Right hindlimb (tissue), 1 donor: ENCODE data around the gene ELMO3.

ENCODE experiments used
- DNase-seq: peaks from one replicate; pipeline ENCODE4 v3.0.0-alpha.2; 2018

ELMO3 gene

DNA sequence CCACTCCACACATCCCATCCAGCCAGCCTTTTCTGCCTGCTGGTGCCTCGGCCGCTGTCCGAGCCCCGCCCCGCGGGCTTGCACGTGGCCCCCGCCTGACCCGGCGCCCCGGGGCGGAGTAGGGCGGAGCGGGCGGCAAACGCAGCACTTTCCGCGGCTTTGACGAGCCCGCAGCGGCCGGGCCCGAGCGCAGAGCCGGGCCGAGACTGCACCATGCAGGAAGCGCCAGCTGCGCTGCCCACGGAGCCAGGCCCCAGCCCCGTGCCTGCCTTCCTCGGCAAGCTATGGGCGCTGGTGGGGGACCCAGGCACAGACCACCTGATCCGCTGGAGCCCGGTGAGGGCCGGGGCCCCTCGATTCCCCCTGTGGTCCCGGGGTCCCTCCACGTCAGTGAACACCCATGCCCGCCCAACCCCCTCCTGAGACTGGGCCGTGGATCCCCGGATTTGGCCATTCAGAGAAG lies 34.3 kb upstream of the ELMO3 start, which contains the start of gene HSF4:
Gene HSF4 (plus strand): TSS at position 147 of the 463 bp plus-strand sequence. CDS start 67 bp downstream, at position 214.
- no peak for DNase-seq

GRCh38 chr16:67165121-67166078 lies 33.5 kb upstream of the ELMO3 start:
- DNase-seq = no peak

GRCh38 chr16:67166110-67166547 lies 32.8 kb upstream of the ELMO3 start:
- no peak for DNase-seq

- no peak for DNase-seq
Observed at GRCh38 chr16:67166598-67167168, 32.2 kb upstream of the ELMO3 start.

- DNase-seq = no peak
Observed at GRCh38 chr16:67167588-67167987, 31.3 kb upstream of the ELMO3 start.

DNA sequence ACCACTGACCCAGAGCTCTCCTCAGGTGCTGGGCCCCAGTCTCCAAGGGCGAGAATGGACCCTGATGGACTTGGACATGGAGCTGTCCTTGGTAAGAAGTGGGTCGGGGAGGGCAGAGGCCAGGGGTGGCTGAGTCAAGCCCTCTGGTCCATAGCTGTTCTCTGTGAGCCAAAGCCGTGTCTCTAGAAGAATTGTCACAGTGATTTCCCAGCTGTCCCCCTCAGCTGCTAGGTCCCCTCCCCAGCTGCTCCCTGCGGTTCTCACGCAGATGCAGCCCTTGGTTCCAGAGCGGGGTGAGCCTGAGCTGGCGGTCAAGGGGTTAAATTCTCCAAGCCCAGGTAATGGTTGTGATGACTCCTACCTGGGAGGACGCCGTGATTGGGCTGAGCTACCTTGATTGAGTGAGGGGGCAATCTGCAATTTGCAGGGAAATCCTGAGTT lies 29.9 kb upstream of the ELMO3 start:
- no peak for DNase-seq

DNA sequence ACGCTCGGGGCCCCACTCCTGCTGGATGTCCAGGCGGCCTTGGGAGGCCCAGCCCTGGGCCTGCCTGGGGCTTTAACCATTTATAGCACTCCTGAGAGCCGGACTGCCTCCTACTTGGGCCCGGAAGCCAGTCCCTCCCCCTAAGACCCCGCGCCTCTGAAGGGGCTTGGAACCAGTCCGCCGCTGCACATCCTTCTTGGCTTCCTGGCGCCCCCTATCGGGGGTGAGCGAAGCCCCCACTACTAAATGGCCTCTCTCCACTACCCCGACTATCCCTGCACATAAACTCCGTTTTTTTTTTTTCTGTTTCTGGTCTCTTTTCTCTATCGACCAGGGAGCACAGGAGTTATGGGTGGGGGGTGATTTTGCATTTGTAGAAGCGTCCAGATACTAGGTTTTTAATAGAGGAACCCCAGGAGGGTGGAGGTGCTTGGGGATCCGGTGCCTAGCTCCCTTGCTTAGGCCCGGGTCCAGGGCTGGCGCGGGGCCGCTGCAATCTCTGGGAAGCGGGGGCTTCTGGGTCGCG lies 29.2 kb upstream of the ELMO3 start:
- no peak for DNase-seq

DNA sequence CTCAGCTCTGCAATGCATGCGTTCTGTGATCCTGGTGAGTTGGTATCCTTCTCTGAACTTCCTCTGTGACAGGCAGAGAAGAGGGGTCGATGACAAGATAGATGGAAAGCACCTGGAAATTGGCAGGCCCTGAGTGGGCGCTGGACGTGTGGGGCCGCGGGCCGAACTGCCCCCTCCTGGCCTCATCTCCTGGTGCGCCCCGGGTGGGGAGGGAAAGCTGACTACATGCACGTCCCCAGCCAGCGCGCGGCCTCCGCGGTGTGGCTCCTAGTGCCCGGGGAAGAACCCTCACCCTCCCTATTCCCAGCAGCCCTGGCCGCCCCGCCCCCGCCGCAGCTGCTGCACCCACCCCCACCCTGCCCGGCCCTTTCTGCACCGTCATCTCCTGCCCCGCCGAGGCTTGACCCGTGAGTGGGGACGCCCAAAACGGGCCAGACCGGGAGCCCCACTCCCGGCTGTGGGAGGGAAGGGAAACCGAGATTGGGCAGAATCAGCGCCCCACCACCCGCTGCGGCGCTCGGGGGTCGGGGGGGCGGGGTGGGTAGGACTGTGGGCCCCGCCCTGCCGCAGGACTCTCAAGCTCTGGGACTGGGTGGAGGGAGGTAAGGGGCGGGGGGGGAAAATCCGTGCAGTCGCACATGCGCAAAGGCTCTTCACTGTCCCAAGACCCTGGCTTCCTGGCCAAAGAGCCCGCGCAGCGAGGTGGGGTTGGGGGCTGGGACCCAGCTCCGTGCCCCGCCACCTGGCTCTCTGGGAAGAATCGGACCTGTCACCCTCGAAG lies 28.6 kb upstream of the ELMO3 start, which contains the start of gene NOL3:
Gene NOL3 (plus strand): TSS at position 371 of the 781 bp plus-strand sequence.
- DNase-seq = peak; percentile 79

- DNase-seq = no peak
Observed at GRCh38 chr16:67170949-67171649, 27.8 kb upstream of the ELMO3 start.

- no peak for DNase-seq
Observed at GRCh38 chr16:67173323-67173722, 25.6 kb upstream of the ELMO3 start.

- peak; percentile 81 for DNase-seq
Observed at GRCh38 chr16:67173808-67174705, 24.9 kb upstream of the ELMO3 start.

DNA sequence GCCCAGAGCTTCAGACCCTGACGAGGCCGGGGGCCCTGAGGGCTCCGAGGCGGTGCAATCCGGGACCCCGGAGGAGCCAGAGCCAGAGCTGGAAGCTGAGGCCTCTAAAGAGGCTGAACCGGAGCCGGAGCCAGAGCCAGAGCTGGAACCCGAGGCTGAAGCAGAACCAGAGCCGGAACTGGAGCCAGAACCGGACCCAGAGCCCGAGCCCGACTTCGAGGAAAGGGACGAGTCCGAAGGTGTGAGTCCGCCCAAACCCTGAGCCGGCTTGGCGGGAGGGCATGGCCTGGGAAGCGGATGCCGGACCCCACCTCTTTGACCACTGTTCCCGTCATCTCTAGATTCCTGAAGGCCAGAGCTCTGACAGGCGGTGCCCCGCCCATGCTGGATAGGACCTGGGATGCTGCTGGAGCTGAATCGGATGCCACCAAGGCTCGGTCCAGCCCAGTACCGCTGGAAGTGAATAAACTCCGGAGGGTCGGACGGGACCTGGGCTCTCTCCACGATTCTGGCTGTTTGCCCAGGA lies 24.2 kb upstream of the ELMO3 start:
- DNase-seq = no peak

GRCh38 chr16:67176662-67177061 lies 22.3 kb upstream of the ELMO3 start:
- DNase-seq = no peak

DNA sequence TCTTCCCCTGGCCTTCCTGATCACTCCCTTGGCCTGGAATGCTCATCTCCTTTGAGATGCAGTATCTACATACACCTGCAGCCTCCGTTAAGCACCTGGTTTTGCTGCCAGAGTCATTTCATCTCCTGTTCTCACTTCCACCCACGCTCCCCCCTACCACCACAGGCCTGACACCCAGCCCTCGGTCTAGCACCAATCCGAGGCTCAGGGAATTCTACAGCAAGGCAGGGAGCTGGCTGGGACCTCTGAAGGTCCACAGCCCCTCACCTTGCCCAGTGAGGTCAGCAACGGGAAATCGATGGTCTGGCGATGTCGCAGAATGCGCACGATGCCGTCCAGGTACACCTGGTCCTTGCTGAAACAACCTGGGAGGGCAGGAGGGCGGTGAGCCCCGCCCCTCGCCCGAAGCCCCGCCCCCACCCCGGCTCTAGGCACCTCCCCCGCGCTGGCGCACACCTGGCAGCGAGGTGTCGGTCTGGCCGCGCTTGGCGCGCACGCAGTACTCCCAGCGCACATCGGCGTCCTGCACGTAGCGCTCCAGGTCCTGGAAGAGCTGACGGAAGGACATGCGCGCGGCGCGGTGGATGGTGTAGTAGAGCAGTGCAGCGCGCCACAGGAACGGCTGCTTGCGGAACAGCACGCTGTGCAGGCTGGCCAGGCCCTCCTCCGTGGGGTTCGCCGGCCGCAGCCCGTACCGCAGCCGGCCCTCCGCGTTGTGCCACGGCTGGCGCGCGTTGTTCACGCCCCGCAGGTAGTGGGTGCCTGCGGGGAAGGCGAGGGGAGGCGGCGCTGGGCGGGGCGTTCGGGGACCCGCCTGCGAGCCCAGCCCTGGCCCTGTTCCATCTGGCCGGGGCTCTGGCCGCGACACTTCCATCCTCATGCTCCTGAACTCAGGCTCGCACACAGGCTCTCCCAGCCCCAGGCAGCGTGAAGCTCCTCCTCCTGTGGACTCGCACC lies 20.9 kb upstream of the ELMO3 start:
- DNase-seq = peak; percentile 76

- no peak for DNase-seq
Observed at GRCh38 chr16:67179421-67180080, 19.4 kb upstream of the ELMO3 start.

DNA sequence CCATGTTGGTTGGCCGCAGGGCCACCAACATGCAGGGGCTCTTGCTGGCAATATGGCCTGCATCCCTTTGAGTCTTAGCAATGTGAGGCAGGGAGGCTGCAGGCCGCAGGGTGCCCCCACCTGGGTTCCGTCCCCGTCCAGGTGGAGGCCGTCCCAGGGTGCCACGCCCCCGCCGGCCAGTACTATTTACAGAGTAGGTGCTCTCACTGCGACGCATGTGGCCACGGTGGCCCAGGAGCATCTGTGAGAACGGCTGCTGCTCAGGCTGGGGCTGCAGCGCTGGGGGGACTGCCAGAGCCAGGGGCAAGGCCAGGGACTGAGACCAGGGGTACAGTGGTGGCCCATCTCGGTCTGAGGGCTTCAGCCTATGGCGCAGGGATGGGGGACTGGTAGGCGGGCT lies 18.8 kb upstream of the ELMO3 start:
- DNase-seq = no peak

DNA sequence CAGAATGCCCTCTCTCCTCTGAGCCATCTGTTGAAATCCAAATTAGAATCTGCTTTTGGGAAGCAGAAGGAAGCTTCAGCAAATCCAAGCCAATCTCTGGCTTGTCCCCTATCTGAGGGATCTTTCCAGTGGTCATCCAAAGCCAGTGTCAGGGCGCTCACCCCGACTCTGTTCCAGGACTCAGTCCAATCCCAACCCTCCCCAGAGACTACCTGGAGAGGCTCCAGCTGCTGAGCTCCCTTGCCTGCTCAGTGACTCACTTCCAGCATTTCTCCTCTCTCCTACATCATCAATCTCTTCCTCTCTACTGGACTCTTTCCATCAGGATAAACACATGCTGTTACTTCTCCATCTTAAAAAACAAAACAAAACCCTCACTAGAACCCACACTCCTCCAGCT lies 17.6 kb upstream of the ELMO3 start:
- no peak for DNase-seq

DNA sequence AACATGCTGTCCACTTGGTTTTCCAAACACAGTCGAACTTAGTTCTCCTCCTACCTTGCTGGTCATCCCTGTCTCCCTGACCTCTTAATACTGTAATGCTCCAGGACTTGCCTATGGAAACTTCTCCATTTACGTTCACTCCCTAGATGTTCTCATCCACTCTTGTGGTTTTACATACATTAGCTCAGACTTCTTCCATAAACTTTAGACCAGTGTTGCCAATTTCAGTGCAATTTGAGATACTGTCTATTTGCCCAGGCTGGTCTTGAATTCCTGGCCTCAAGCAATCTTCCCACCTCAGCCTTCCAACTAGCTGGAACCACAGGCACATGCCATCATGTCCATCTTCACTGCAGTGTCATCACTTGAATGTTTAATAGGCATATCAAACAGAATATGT lies 16.6 kb upstream of the ELMO3 start:
- no peak for DNase-seq

DNA sequence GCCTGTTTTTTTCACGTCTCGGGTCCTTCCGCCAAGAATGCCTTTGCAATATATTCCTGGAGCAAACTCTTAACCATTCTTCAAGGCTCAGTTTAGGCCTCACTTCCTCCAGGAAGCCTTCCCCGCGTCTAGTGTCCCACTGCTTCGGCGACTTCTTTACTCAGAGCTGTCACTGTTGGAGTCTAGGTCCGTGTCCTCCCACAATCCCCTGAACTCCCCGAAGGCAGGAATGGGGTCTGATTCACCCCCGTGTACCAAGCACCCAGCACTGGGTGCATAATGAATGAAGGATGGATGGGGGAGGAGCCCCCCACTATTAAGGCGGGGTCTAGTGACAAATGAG lies 15.7 kb upstream of the ELMO3 start:
- no peak for DNase-seq
